H1 (cell line): ENCODE measurements around the gene RANGRF.

Source experiments
- ATF3 ChIP-seq: IDR thresholded peaks from 2 replicates; pipeline ENCODE4 v1.6.1; 2011; ENCODE audit warnings: low read depth, mild to moderate bottlenecking, low read length; ENCODE audit not compliant: insufficient read depth
- MAX ChIP-seq: IDR thresholded peaks from 2 replicates; pipeline ENCODE4 v1.6.1; 2012; ENCODE audit warnings: inconsistent platforms
- POLR2A ChIP-seq, 2 experiments: IDR thresholded peaks; 1 replicate in 1 of 2; 2 replicates in 1 of 2; pipeline ENCODE4 v1.6.1; 2011; ENCODE audit warnings: low read depth in 2 of 2, low read length in 2 of 2, mild to moderate bottlenecking in 2 of 2; ENCODE audit errors: control extremely low read depth in 1 of 2
- POLR2AphosphoS5 ChIP-seq: IDR thresholded peaks from 2 replicates; pipeline ENCODE4 v1.6.1; 2011; ENCODE audit warnings: low read depth, low read length
- RAD21 ChIP-seq, 2 experiments: IDR thresholded peaks in 1 of 2; conservative IDR thresholded peaks in 1 of 2; 2 replicates each; pipeline ENCODE4 v1.6.1; 2011; ENCODE audit warnings: low read depth in 2 of 2, low read length in 2 of 2, improper control_type of control experiment in 1 of 2, inconsistent platforms in 1 of 2, mild to moderate bottlenecking in 1 of 2, moderate library complexity in 1 of 2

DNA sequence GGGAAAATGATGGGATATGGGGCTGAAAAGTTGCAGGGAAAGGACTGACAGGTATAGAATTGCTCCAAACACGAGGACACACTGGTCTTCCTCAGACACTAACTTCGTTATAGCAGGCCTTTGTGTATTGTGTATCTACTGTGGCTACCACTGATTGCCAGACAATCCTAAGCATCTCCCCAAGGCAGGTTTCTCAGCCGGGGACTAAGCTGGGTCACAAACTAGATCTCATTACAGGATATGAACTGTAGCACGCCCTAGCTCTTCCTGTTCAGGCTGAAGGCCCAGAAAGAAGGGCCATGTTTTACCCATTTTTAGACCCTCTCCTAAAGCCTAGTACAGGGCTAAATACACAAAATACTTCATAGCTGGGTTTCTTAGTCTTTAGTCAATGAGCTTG is 5.1 kb upstream of the RANGRF start:
- no peak for TF ChIP-seq RAD21 (IDR thresholded peaks at IDR 0.05 in 1 of 2, conservative IDR thresholded peaks at IDR 0.05 in 1 of 2; ENCODE audit: low read depth in 2 of 2, low read length in 2 of 2)
- no peak for TF ChIP-seq ATF3
- no peak for TF ChIP-seq POLR2AphosphoS5
- no peak for TF ChIP-seq MAX
- no peak for TF ChIP-seq POLR2A (IDR thresholded peaks at IDR 0.05; ENCODE audit: control extremely low read depth in 1 of 2, low read depth in 2 of 2, low read length in 2 of 2)
